ENCODE measurements around the gene HCFC1. TPM values are rescaled to one million over a fixed set of nuclear protein-coding genes. Genes with fewer than 3 reads are reported as not detected.

HCFC1 gene
- polyA plus RNA-seq, 3 donors, result 9.5 to 20.2 (median 13.7) TPM

DNA sequence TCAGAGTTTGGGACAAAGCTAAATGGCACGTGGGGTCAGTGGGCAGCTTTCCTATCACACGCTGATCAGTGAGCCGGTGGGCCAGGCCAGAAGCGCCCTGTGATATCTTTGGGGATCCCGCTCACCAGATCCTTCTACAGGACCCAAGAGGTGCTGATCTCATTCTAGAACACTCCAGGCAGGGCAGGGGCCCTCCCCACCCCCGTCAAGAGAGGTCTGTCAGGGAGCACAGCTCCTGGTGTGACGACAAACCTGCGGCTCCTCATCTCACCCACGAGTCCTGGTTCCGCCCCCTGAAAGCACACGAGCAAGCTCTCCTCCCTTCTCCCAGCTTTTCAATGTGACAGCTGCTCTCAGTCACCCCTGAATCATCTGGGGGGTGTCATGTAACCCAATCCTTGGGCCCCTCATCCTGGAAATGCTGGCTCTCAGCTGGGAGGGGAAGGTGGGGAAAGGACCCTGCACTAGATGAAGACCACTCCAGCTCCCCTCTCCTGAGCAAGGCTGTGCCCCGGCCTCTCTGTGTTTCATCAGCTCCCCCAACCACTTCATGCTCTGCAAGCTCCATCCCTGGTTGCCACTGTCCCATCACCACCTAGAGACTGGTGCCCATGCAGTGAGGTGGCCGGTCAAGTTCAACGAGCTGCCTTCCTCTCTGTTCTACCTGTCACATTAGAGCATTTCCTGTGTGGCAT lies 4.6 kb downstream of the HCFC1 start:
- no peak overlapping the region for H3K27ac ChIP-seq (ENCODE audit: low read depth, low read length)
- 60 to 75% (median 64%) methylated on average over 9 to 14 of the region's 14 CpGs for WGBS, 3 donors

DNA sequence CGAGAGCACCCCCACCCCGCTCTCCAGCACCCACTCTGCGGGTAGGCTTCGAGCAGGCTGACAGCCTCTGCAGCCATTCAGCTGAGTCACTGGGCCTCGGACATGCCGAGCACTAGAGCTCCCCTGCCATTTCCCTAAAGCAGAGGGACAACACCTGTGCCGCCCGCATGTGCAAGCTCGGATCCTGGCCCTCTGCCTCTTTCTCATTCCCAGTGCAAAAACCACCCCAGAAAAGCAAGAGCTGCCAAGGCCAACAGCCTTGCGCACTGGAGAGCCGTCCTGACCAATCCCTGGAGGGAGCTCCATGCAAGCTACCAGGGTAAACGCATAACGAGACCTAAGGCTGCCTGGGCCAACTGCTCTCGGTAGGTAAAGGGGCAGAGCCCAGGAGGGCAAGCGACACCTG lies 5.3 kb downstream of the HCFC1 start:
- 37 to 74% (median 69%) methylated on average over 14 to 15 of the region's 15 CpGs for WGBS, 3 donors
- H3K27ac ChIP-seq (ENCODE audit: low read depth, low read length), result no peak overlapping the region

DNA sequence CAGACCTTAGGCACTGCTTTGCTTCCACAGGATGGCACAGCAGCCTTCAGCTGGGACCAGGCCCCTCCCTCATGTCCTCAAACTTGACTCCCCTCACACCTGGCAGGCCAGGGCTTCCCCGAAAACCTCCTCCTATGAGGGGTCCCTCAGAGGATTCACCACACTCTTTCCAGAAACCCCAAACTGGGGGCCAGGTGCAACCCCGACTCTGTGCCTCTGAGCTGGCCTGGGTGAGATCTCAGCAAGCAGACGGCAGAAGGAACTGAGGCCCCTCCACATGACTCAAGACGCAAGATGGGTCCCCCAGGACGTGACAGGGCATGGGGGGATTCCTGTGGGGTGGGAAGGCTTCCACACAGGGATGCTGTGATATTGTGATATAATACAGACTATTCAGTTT lies 6.2 kb downstream of the HCFC1 start:
- WGBS, 3 donors, result 52 to 79% (median 74%) methylated on average over 2 to 5 of the region's 5 CpGs
- H3K27ac ChIP-seq (ENCODE audit: low read depth, low read length), result no peak overlapping the region

DNA sequence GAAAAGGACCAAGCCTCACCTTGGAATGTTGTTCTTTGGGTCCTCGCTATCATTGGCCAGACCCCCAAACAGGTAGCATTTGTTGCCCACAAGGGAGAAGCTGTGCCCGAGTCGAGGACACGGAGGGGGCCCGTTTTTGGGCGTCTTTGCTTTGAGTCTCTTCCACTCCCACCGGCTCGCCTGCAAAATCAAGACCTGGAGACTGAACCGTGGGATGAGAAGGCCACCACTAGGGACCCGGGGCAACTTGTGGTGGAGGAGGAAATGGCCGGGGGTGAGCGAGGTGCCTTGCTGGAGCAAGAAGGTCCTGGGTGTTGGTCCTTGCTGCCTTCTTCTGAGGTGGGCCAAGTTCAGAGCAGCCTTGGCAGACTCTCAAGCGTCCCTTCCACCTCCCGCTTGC lies 7.5 kb downstream of the HCFC1 start:
- WGBS, 3 donors, result 88 to 93% (median 92%) methylated on average over 12 to 14 of the region's 14 CpGs

DNA sequence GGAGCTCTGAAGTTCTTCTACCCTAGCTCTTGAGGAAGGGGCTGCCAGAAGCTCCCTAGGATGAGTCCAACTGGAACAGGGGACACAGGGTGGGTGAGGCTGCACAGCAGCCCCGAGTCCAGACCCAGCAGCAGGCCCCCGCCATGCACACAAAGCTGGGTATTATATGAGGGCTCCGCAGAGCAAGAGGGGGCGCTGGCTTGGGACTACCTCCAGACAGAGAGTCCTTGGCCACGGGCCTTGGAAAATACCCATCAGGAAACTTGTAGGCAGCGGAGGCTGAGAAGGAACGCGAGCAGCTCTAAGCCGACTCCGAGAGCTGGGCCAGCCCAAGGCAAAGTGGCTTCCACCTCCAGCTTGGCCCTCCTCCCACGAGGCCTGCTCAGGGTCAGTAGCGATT lies 8.1 kb downstream of the HCFC1 start:
- 92 to 93% (median 92%) methylated on average over 7 to 12 of the region's 12 CpGs for WGBS, 3 donors

More for the DNA sequence above, 7.5 kb downstream of the HCFC1 start:
- H3K27ac ChIP-seq (ENCODE audit: low read depth, low read length), result no peak overlapping the region

DNA sequence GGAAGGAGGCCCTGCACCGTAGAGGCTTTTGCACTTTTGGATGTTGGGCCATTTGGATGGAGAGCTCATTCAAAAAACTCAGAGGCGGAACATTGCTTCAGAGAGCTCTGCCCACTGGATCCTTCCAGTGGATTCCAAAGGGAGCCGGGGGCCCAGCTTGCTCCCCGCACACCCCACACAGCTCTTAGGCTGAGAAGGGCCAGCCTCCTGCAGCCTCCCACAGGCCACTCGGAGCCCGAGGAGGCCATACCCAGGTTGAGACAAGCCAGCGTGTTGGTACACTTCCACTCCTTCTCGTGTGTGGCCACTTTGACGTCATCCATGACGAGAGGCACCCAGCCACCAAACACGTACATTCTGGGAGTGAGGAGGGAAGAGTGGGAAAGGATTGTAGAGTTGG lies 10.3 kb downstream of the HCFC1 start:
- H3K27ac ChIP-seq (ENCODE audit: low read depth, low read length), result no peak overlapping the region
- 88 to 95% (median 92%) methylated on average over 9 to 11 of the region's 11 CpGs for WGBS, 3 donors

More for the DNA sequence above, 8.1 kb downstream of the HCFC1 start:
- no peak overlapping the region for H3K27ac ChIP-seq (ENCODE audit: low read depth, low read length)

DNA sequence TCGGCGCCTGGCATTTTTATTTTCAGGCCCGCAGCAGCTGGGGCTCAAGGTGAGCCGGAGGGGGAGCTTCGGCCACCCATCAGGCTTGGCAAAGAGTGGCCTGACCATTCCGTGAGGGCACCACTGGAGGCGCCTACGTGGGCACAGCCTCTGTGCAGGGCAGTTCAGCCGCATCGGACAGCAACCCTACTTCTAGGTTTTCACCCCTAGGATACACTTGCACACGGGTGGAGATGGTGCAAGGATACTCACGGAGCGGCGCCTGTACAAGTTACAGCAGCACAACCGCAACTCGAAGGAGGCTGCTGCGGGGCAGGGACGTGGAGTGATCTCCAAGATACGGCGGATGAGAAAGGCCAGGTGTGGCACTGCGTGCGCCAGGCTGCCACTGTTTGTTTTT lies 10.8 kb downstream of the HCFC1 start:
- H3K27ac ChIP-seq (ENCODE audit: low read depth, low read length), result no peak overlapping the region
- WGBS, 3 donors, result 83 to 94% (median 93%) methylated on average over 22 of the region's 22 CpGs

DNA sequence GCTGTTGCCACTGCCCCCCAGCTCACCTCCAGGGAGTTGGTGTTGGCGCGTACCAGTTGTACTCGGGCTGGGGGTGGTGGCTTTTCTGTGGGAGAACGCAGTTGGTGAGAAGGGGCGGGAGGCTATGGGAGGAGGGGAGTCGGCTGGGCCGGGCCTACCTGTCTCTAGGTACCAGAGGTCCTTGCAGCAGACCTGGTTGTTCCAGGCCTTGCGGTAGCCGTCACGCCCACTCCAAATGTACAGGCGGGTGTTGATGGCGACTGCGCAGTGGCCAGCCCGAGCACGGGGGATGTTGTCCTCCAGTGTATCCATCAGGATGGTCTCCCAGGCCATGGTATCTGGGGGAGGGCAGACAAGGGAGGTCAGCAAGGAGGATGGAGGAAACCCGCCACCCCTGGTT lies 11.5 kb downstream of the HCFC1 start:
- H3K27ac ChIP-seq (ENCODE audit: low read depth, low read length), result no peak overlapping the region
- WGBS, 3 donors, result 94 to 96% (median 96%) methylated on average over 10 to 16 of the region's 16 CpGs

DNA sequence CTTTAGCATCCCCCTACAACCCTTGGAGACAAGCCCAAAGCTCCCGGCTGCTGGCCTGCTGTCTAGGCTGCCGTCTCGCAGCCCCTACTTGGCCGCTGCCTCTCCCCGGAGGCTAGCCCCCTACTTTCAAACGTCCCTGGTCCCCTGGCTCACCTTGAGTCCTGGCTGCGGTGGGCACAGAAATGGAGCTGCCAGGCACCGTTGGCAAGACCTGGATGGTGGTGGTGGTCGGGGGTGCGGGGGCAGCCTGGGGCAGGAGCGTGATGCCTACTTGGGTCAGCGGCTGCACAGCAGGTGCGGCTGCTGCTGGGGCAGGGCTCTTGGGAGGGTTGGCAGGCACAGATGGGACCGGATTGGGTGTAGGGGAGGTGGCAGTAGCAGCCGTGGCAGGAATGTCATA lies 12.0 kb downstream of the HCFC1 start:
- H3K27ac ChIP-seq (ENCODE audit: low read depth, low read length), result no peak overlapping the region
- WGBS, 3 donors, result 94 to 100% (median 95%) methylated on average over 10 to 15 of the region's 15 CpGs

DNA sequence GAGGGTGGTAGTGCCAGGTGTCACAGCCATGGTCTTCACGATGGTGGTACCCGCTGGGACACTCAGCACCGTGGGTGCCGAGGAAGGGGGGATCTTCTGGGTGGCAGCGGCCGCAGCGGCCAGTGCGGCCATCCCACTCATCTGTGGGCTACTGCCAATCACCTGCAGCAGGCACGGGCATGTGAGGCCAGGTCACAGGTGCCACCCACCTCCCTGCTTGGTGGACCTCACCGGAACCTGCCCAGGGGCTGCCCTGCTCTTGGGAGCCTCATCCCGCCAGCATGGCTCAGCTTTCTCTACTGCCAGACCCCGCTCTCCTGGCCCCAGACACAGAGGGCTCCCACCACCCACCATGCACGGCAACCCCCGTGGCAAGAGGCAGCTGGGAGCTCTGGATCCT lies 13.0 kb downstream of the HCFC1 start:
- 91 to 96% (median 93%) methylated on average over 4 to 14 of the region's 14 CpGs for WGBS, 3 donors
- no peak overlapping the region for H3K27ac ChIP-seq (ENCODE audit: low read depth, low read length)

DNA sequence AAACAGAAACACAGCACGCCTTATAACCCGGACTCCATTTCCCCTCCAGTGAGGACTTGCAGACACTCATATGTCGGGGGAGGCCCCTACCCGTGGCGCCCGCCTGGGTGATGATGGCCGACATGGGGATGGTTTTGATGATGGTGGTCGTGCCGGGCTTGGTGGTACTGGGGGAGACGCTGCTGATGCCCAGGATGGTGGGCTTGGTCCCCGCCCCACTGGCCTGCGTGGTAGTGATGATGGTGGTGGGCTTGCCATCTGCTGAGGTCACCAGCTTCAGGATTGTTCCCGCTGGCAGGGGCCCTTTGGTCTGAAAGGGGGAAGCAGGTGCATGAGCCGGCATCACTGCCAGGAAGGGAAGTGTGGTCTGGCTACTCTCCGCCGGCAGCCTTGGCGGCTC lies 14.4 kb downstream of the HCFC1 start:
- 78 to 96% (median 87%) methylated on average over 9 to 17 of the region's 17 CpGs for WGBS, 3 donors
- H3K27ac ChIP-seq (ENCODE audit: low read depth, low read length), result no peak overlapping the region

DNA sequence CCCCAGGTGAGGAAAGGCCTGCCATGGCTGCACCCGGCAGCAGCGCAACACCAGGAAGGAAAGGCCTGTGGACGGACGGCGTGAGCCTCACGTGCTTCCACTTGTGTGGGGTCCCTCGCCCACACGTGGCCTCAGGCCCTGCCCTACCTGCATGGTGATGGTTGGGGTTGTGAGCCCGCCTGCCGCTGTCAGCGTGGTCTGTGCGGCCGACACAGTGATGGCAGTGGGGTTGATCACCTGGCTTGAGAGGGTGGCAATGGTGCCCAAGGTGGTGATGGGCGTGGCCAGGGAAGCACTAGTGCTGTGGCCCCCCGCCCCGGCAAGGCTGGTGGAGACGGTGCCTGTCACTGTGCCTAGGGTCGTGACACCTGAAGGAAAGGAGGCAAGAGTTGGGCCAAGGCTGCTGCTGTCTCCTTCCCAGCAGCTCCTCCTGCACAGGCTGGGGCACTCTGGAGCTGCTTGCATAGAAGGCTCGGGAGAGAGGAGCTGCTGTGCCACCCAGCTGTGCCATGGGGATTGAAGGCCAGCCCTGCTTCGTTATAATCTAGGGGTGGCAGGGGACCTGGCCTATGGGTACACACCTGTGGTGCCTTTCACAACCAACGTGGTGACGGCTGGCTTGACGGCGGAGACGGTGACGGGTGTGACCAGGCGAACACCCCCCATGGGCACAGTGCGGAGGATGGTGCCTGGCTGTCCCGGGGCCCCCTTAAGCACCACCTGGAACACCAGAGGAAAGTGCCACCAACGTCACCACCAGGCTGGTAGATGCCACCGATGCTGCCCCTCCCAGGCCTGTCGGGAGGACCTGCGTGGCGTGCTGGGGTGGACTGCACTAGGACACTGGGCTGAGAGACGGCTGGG lies 15.3 kb downstream of the HCFC1 start:
- H3K27ac ChIP-seq (ENCODE audit: low read depth, low read length), result no peak overlapping the region
- WGBS, 3 donors, result 89 to 92% (median 89%) methylated on average over 24 to 35 of the region's 35 CpGs

DNA sequence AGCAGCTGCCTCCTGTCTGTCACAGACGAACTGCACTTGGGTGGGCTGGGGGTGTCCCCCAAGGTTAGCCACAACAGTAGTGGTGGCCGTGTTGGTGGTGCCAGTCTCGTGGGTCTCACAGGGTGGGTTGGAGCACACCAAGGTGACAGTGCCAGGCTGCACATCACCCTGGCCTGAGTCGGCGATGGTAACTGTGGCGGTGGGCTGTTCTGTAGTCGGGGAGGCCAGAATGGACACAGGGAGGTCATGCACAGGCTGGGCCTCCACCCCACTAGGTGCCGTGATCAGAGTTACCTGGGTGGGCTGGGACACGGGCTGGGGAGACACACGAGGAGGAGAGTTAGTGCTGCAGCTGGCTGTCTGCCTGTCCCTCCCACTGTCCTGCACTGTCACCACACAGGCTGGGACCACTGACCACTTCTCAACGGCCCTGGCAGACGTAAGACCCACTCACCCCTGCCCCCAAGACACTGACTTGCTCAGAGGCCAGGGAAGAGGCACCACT lies 16.3 kb downstream of the HCFC1 start:
- no peak overlapping the region for H3K27ac ChIP-seq (ENCODE audit: low read depth, low read length)
- WGBS, 3 donors, result 75 to 85% (median 77%) methylated on average over 7 to 12 of the region's 12 CpGs

DNA sequence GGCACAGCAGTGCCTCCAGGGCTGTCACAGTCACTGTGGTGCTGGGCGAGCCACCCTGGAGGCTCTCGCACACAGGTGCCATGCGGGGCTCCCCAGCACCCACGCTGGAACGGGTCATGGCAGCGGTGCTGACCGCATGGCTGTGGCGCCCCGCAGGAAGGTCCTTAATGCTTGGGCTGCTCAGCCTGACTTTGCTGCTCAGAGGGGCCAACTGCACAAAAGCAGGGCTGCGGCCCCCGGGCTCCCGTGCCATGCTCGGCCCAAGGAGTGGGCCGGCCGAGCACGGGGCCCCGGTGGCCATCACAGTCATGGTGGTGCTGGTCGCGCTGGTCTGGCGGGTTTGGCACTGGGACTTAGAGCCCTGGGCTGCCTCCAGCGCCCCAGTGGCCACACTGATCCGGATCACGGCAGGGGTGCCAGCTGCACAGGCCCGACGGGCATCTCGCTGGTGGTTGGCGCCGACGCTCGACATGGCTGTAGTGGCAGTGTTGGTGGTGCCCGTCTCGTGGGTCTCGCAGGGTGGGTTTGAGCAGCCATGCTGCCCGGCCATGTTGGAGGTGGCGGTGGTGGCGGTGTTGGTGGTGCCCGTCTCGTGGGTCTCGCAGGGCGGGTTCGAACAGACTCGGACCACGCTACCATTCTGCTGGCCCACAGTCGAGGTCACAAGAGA lies 16.9 kb downstream of the HCFC1 start:
- no peak overlapping the region for H3K27ac ChIP-seq (ENCODE audit: low read depth, low read length)
- WGBS, 3 donors, result 92 to 96% (median 95%) methylated on average over 20 to 44 of the region's 44 CpGs

DNA sequence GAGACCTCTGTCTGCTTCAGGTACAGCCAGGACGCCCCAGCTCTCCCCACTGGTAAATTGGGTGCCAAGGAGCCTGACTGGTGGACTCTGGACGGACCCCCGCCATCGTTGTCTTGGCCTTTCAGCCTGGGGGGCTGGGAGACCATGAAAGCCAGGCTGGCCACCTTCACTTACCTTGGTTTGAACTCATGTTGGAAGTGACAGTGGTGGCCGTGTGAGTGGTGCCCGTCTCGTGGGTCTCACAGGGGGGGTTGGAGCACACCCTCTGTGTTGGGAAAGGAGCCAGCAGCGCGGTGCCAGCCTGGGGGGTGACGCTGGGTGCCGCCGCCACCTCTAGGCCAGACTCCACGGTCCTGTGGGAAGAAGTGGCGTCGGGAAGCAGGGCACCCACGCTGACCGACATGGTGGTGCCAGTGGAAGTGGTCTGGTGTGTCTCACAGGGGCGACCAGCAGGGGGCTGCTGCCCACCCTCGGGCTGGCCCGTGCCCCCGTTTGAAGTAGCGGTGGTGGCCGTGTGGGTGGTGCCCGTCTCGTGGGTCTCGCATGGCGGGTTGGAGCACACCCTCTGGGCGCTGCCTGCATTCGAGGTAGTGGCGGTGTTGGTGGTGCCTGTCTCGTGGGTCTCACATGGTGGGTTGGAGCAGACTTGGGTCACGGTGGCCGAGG lies 17.6 kb downstream of the HCFC1 start:
- 83 to 88% (median 87%) methylated on average over 21 to 33 of the region's 33 CpGs for WGBS, 3 donors
- no peak overlapping the region for H3K27ac ChIP-seq (ENCODE audit: low read depth, low read length)

DNA sequence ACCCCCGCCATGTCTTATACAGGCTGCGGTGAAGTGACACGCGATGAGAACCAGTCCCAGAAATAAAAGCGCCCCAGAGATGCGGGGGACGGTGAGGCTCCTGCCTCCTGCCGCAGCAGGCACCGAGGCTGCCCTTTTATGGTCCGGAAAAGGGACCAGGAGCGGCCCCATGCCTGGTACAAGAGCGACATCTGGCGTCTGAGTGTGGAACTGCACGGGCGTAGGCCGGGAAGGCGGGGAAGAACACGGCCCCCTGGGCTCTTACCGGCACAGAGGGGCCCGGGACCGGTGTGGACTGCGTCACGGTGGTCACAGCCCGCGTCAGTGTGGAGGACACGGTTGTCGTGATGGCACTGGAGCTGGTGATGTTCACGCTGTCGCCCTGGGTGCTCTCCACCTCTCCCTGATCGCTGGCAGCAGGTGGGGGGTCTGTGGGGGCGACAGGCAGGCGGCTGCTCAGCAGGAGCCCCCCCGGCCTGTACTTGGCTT lies 18.2 kb downstream of the HCFC1 start:
- WGBS, 3 donors, result 26 to 33% (median 26%) methylated on average over 27 to 33 of the region's 33 CpGs
- H3K27ac ChIP-seq (ENCODE audit: low read depth, low read length), result no peak overlapping the region

DNA sequence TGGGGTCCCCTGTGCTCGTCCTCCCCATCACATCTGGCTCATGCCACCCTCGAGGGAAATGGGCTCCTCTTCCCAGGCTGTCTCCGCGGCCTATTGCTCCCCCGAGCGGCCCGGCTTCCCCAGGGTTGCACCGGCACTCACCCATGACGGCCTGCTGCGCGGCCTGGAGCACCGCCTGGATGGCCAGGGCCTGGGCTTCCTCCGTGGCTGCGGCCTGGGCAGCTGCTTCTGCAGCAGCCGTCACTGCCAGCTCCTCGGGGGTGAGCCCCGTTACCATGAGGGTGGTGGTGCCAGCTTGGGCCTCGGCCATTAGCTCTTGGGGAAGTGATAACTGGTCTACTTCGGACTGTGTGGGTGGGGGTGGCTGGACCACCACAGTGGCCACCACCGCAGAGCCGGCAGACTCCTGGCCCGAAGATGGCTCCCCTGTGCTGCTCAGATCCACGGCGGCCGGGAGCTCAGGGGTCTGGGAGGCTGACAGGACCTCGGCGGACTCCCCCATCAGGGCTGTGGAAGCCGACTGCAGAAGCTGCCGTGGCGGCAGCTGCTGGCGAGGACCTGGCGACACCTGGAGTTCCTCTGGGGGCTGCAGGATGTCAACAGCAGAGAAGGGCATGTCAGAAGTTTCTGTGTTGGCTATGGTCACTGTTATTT lies 19.1 kb downstream of the HCFC1 start:
- H3K27ac ChIP-seq (ENCODE audit: low read depth, low read length), result no peak overlapping the region
- 90 to 96% (median 92%) methylated on average over 24 to 32 of the region's 32 CpGs for WGBS, 3 donors

All from adipose tissue (tissue), 3 donors.